NCI-H2107 treated with DMSO at 0.1 percent for 48 hours (cell line): ENCODE results near the gene TENM4.
"Not testable (repeated sequence)": the region's sequence is repeated elsewhere in the genome, so short reads cannot be mapped to it uniquely, and the experiment has no call there.

ENCODE experiments used
- DNase-seq: peaks from one replicate; lab custom pipeline; 2025; ENCODE audit not compliant: unreplicated experiment; lab: John Stamatoyannopoulos, UW

Gene TENM4

GRCh38 chr11:79221444-79222130, 219.2 kb downstream of the TENM4 start:
- DNase-seq: no peak

GRCh38 chr11:79220171-79220570, 220.7 kb downstream of the TENM4 start:
- no peak for DNase-seq

- no peak for DNase-seq
Measured at GRCh38 chr11:79219186-79220045, 221.4 kb downstream of the TENM4 start.

- DNase-seq: no peak
Measured at GRCh38 chr11:79212741-79213190, 228.1 kb downstream of the TENM4 start.

- no peak for DNase-seq
Measured at GRCh38 chr11:79209540-79210266, 231.1 kb downstream of the TENM4 start.

GRCh38 chr11:79208126-79208525, 232.7 kb downstream of the TENM4 start:
- DNase-seq: no peak

GRCh38 chr11:79206951-79207350, 233.9 kb downstream of the TENM4 start:
- no peak for DNase-seq

GRCh38 chr11:79205786-79206185, 235.0 kb downstream of the TENM4 start:
- no peak for DNase-seq

GRCh38 chr11:79201677-79202347, 239.0 kb downstream of the TENM4 start:
- no peak for DNase-seq

GRCh38 chr11:79200398-79201070, 240.3 kb downstream of the TENM4 start:
- DNase-seq: no peak

GRCh38 chr11:79199729-79200354, 241.0 kb downstream of the TENM4 start:
- DNase-seq: no peak

- no peak for DNase-seq
Measured at GRCh38 chr11:79198898-79199250, 242.0 kb downstream of the TENM4 start.

- DNase-seq: no peak
Measured at GRCh38 chr11:79198203-79198897, 242.5 kb downstream of the TENM4 start.

GRCh38 chr11:79196950-79197349, 243.9 kb downstream of the TENM4 start:
- DNase-seq: no peak

GRCh38 chr11:79195209-79195608, 245.6 kb downstream of the TENM4 start:
- no peak for DNase-seq

- DNase-seq: no peak
Measured at GRCh38 chr11:79193663-79194310, 247.0 kb downstream of the TENM4 start.

GRCh38 chr11:79192836-79193235, 248.0 kb downstream of the TENM4 start:
- no peak for DNase-seq

- not testable (repeated sequence) for DNase-seq
Measured at GRCh38 chr11:79191716-79192115, 249.1 kb downstream of the TENM4 start.

- not testable (repeated sequence) for DNase-seq
Measured at GRCh38 chr11:79190553-79190952, 250.3 kb downstream of the TENM4 start.
